ENCODE measurements around the gene FAM78B.

FAM78B gene

DNA sequence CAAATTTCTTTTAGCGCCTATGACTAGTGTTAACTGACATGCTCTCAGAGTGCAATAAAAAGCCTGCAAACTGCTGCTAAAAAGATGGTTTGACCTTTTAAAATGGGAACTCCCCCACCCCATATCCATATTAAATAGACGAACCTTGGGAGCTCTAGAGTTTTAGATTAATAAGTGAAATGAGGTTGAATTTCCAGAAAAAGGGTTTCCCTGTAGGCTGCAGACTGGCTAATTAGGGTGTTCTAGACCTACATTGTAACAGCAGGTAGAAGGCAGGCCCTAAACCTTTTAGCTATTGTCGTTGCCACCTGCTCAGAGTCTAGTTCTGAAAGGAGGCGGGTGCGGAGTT, 2.2 kb downstream of the FAM78B start:
- peak; percentile 68 for DNase-seq

- no peak for DNase-seq
Measured at GRCh38 chr1:166159656-166160055, 7.1 kb downstream of the FAM78B start.

GRCh38 chr1:166156674-166157073, 10.1 kb downstream of the FAM78B start:
- DNase-seq = no peak

- DNase-seq = no peak
Measured at GRCh38 chr1:166155108-166155507, 11.7 kb downstream of the FAM78B start.

DNA sequence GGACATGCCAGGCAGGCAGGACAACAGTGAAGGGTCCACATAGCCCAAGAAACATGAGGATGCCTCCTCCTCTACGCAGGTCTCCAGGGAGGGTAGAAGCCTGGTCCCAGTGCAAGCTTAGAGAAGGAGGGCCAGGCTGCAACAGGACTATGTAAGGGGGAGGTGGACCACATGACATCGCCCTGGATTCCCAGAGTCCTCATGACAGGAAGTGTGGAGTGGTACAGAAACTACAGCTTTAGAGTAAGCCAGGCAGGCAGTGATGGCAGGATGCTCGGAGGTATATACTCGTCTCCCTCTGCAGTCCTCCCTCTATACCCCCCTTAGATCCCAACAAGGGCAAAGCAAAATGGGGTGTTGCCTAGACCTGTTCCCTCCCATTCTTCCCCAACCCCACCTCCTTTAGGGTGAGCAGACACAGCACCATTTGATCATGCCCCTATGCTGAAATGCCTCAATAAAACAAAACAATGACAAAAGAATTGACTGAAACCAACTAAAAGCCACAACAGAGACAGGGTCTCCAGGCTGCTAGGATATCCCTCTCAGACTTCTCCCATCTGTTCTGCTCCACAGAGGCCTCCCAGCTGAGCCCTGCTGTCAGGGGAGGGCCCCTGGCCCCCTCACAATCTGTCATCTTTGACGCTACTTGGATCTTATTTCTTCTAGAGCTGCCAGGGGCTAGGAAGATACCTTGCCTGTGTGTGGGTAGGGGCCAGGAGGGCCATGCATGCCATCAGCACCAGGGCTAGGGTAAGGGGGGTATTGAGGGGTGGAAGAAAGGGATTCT, 13.1 kb downstream of the FAM78B start:
- peak; percentile 99 for DNase-seq

GRCh38 chr1:166152978-166153377, 13.8 kb downstream of the FAM78B start:
- DNase-seq = no peak

DNA sequence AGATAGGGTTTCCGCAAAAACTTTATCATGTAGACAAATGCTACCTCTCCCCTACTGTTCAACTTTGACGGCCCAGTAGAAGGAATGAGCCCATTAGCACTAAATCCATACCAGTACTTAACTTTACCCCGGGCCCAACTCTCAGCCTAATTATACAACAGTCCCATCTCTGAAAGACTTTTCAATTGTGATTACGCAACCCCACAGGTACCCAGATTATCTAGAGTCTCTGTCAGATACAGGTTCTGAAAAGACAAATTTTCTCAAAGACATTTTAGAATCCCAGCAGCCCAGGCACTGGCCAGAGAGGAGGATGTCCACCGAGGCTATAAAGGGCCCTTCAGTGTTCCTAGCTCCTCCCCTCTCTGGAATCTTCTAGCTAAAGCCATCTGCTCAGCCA, 15.0 kb downstream of the FAM78B start:
- no peak for DNase-seq

- DNase-seq = no peak
Measured at GRCh38 chr1:166145499-166145898, 21.3 kb downstream of the FAM78B start.

DNA sequence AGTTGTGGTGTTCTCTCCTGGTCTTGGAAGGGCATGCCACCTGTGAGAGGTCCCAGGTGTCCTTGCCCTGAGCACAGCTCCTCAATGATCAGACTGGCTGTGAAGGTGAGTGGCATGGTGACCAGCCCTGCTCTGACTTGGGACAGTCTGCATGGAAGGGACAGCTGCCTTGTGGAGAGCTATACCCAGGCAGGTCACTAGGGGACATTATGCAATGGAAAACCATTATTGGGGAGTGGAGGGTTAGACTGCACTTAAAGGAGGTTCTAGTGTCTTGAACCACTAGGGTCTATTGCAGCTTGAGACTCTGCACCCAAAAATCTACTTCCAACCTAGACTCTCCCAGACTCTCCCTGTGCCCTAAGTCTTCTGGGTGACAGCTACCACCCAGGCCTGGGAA, 24.8 kb downstream of the FAM78B start:
- no peak for DNase-seq

DNA sequence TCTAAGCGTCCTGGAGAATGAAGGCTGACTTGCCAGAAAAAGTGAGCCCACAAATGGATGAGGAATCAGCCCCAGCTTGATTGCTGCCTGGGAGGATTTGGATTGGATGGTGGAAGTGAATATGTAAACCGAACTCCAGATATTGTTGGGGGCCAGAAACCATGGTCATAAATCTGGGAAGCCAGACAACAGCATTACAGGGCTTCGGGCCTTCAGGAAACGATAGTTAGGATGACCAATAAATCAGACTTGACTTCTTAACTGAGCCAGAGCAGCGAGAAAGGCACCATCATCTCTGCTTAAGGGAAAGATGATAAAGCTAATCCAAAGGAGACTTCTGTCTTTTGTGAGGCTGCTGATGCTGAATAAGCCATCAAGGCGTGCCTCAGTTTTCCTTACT, 26.6 kb downstream of the FAM78B start:
- DNase-seq = no peak

DNA sequence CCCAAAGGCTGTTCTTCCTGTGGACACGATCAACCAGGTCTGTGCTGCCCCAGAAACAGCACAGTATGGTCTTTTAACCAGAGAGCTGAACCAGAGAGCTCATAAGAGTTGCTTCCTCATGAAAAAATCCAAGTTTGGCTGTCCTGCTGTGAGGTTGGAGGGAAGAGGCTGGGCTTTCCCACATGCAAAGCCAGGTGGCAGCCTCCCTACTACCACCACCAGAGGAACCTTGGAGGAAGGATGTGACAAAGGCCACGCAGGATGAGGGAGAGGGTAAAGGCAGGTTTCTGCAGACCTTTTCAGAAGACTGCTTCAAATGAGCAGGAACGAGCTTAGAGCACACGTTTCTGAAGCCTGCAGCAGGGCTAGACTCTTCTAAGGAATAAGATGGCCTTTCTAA, 27.1 kb downstream of the FAM78B start:
- DNase-seq = no peak

GRCh38 chr1:166136699-166137401, 30.0 kb downstream of the FAM78B start:
- DNase-seq = no peak

DNA sequence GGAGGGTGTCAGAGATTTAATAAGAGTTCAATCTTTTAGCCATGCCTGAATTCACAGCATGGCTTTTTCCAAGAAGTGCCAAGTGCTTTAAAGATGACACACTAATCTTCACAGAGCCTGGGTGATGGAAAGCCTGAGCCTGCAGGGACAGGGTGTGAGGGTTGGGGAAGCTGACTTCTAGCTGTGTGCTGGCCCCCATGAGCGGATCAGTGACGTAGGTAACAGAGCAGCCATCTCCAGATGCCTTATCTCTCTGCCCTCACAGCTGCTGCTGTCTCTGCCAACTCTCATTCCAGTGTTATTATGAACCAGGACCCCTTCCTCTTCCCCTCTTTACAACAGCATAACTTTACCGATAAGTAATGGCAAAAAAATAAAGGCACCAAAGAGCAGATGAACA, 30.6 kb downstream of the FAM78B start:
- no peak for DNase-seq

DNA sequence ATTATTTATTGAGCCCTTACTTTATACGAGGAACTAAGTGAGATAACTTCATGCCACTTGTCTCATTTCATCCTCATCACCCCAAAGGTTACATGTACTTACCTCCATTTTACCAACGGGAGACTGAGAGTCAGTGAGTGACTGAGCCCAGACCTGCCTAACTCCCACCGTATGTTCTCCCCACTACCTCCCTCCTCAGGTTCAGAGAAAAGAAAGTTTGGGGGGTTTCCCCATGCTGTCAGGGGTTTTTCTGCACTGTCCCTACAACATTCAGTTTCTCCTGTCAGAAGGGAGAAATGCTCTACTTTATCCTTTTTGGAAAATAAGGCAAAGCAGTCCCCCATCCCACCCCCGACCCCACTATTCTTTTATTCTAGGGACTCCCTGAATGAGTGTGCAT, 32.9 kb downstream of the FAM78B start:
- DNase-seq = no peak

DNA sequence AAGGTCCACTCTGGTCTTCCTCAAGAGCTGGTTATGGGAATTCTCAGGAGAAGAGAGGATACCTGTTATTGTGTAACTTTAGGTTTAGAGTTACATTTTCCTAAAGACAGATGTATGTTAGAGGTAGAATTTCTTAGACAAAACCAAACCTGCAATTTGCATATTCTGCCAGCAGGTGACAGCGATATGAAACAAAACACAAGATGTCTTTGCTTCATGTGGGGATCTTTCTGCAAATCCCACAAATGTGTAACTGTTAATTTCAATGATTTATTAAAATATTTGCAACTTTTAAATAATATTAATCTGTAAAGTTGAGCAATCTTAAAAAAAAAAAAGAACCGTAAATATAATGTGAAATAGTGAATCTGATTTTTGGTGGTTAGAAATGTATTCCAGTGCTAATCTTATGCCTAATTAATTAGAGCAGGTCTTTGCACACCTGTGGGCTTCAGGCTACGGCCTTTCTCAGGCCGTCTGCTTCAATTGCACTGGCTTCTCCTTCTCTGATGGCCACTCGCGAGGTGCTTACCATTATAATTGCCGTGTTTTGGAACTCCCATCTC, 33.4 kb downstream of the FAM78B start:
- no peak for DNase-seq

DNA sequence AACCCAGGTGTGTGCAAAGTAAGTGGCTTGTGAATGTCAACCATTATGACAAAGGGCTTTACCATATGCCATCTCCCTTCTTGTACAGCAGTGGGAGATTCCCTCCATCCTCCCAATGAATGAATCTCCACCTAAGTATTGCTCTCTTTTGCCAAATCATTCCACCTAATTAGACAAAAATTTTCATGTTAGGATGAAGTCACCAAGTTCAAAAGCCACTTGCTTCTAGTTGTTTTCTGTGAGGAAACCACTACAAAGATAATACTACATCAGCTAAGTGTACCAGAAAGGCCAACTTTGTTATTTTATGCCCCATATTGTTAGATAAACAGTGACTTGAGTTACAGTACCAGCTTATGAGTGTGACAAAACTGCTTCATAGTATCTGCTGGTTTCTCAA, 34.3 kb downstream of the FAM78B start:
- no peak for DNase-seq

DNA sequence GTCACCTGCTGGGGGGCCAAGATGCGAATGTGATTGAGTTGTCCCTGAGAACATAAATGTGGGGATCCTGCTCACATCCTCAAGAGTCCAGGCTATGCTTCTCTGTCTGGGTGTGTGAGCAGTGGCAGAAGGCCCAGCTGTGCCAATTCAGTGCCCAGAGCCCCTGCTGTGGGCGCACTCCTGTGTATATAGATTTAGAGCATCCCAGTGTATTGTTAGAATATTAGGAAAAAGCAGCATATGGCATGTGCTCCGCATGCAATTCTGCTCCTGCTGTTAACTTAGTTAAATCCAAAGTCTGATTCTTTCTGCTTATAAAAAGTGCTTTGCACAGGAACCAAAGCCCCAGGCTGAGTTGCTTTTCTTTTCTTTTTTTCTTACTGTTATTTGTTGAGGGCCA, 37.8 kb downstream of the FAM78B start:
- DNase-seq = peak; percentile 41

DNA sequence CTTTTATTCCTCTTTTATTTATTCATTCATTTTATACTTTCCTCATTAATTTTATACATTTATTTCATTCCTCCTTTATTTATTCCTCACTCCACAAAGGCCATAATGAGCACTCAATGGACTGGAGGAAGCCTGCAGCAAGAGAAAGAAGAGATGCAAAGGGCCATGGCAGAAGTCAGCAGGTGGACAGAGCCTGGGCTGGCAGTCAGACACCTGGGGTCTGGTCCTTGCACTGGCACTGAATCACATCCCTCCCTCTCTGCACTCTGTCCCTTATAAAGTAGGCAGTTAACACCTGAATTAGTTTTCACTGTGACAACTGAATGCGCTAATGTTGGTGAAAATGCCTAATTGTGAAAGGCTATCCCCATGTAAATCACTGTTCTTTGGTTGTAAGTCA, 38.6 kb downstream of the FAM78B start:
- no peak for DNase-seq

GRCh38 chr1:166127003-166127402, 39.8 kb downstream of the FAM78B start:
- DNase-seq = no peak

DNA sequence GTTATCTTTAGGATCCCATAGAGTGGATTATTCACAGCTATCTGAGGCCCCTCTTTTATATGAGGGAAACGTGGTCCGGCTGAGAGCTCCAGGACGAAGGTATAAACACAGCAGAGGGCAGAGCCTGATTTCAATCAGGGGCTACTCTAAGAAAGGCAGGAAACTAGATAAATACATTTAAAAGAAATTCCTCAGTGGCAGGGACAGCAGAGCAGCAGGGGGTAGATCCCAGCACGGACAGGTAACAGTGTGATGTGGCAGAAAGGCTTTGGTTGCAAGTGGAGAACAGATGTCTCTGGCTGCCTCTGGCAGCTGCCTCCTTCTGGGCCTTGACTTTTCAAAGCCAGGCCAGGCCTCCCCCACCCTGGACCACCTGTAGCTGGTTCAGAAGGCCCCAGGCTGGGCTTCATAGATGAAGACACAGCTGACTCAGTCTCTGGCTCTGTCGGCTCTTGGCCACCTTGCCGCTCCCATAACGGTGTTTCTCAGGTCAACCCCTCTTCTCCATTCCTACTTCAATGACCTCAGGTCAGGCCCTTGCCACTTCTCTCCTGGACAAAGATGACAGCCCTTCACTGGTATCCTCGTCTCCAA, 43.8 kb downstream of the FAM78B start:
- peak; percentile 3 for DNase-seq

- no peak for DNase-seq
Measured at GRCh38 chr1:166121010-166121409, 45.8 kb downstream of the FAM78B start.

DNA sequence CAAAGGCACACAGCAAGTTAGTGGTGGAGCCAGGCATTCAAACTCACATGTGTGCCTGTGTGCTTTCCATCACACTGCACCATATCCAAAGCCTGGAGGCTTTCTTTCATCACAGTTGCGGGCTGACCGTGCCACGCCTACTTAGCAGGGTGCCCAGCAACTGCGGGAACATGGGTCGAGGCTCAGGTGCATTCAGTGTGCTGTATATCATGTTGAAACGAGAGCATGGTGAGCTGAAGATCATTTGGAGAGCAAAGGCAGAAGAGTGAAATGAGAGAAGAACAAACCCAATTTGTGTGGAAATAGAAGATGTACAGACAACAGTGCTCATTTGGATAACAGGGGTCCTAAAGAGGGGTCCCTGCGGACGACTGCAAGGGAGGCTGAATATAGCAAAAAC, 46.5 kb downstream of the FAM78B start:
- DNase-seq = no peak

- peak; percentile 7 for DNase-seq
Measured at GRCh38 chr1:166119471-166119965, 47.3 kb downstream of the FAM78B start.

- no peak for DNase-seq
Measured at GRCh38 chr1:166117776-166118175, 49.0 kb downstream of the FAM78B start.
